ENCODE results near the gene HOXD10.

DNA sequence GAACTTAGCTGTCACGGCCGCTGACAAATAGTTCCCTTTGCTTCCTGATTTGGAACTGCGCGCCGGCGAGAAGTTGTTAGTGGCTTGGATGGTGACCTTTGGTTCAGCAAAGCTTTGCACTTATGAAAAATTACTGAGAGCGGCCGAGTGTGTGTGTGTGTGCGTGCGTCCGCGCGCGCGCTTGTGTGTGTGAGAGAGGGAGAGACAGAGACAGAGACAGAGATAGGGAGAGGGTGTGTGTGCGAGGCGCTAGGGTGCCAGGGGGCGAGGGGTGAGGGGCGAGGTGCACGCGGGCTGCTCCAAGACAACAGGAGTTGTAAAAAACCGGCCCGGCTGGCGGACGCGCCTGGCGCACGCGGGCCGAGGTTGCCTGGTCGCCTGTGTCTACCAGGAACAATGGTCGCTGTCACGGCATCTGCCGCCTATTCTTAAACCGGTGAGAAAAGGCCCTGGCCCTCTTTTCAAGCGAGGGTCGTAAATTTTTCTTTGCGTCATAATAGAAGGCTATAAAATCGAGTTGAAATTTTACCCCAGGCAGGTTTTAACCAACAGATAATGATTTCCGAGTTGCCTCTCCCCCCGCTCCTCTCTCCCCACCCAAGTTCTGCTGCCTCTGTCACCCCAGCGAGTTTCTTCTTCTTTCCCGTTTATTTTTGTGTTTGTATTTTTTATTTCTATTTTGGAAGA is 41.1 kb downstream of the HOXD10 start:
- TF ChIP-seq, protein P1, sequence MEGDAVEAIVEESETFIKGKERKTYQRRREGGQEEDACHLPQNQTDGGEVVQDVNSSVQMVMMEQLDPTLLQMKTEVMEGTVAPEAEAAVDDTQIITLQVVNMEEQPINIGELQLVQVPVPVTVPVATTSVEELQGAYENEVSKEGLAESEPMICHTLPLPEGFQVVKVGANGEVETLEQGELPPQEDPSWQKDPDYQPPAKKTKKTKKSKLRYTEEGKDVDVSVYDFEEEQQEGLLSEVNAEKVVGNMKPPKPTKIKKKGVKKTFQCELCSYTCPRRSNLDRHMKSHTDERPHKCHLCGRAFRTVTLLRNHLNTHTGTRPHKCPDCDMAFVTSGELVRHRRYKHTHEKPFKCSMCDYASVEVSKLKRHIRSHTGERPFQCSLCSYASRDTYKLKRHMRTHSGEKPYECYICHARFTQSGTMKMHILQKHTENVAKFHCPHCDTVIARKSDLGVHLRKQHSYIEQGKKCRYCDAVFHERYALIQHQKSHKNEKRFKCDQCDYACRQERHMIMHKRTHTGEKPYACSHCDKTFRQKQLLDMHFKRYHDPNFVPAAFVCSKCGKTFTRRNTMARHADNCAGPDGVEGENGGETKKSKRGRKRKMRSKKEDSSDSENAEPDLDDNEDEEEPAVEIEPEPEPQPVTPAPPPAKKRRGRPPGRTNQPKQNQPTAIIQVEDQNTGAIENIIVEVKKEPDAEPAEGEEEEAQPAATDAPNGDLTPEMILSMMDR (IDR thresholded peaks at IDR 0.05; ENCODE audit: low read depth, low read length, missing input control) = no peak
- TF ChIP-seq TAF1 (conservative IDR thresholded peaks at IDR 0.05) = no peak
